ENCODE results near the gene XRCC4. TPM values are rescaled to one million over a fixed set of nuclear protein-coding genes. Genes with fewer than 3 reads are reported as not detected.

XRCC4 gene
- total RNA-seq, 1 donor = 36.5 TPM

DNA sequence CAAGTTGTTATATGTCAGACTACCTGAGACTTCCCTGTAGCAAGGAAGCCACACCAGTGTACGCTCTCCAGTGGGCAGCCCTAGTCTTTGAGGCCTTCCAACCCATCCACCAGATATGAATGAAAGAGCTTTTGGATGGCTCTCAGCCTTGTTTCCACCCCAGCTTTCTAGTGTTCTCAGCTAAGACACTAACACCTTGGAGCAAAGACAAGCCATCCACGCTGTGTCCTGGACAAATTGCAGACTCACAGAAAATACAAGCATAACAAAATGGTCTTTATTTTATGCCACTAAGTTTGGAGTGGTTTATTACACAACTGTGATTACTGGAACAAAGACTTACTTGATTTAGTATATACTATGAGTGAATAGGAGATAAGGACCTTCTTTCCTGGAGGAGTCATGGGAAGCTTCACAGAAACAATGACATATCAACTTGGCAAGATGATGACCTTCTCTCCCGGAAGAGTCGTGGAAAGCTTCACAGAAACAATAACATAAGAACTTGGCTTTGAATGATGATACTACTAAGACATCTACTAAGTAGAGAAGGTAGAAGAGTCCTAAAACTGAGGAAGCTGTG is 260.2 kb downstream of the XRCC4 start:
- TF ChIP-seq, protein P1, sequence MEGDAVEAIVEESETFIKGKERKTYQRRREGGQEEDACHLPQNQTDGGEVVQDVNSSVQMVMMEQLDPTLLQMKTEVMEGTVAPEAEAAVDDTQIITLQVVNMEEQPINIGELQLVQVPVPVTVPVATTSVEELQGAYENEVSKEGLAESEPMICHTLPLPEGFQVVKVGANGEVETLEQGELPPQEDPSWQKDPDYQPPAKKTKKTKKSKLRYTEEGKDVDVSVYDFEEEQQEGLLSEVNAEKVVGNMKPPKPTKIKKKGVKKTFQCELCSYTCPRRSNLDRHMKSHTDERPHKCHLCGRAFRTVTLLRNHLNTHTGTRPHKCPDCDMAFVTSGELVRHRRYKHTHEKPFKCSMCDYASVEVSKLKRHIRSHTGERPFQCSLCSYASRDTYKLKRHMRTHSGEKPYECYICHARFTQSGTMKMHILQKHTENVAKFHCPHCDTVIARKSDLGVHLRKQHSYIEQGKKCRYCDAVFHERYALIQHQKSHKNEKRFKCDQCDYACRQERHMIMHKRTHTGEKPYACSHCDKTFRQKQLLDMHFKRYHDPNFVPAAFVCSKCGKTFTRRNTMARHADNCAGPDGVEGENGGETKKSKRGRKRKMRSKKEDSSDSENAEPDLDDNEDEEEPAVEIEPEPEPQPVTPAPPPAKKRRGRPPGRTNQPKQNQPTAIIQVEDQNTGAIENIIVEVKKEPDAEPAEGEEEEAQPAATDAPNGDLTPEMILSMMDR (IDR thresholded peaks at IDR 0.05; ENCODE audit: insufficient read depth, low read length) = no peak
- DNase-seq (ENCODE audit: low read depth) = peak; percentile 78
- no peak overlapping the region for H3K4me3 ChIP-seq (ENCODE audit: low read depth, low read length)

DNA sequence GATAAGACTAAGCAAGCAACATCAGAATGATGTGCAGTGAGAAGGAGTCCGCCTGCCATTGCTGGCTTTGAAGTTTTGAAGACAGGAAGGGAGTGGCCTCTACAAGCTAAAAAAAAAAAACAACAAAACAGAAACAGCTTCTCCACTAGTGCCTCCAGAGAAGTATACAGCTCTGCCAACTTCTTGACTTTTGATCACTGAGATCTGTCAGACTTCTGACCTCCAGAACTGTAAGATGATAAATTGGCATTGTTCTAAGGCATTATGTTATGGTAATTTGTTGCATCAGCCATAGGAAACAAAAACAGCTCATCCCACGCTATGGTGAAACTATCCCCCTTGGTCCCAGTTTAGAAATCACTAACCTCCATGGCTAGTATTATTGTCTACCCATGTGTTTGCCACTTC is 263.2 kb downstream of the XRCC4 start:
- H3K4me3 ChIP-seq (ENCODE audit: low read depth, low read length) = no peak overlapping the region
- peak; percentile 70 for DNase-seq (ENCODE audit: low read depth)
- TF ChIP-seq, protein P1 (IDR thresholded peaks at IDR 0.05; ENCODE audit: insufficient read depth, low read length) = no peak

DNA sequence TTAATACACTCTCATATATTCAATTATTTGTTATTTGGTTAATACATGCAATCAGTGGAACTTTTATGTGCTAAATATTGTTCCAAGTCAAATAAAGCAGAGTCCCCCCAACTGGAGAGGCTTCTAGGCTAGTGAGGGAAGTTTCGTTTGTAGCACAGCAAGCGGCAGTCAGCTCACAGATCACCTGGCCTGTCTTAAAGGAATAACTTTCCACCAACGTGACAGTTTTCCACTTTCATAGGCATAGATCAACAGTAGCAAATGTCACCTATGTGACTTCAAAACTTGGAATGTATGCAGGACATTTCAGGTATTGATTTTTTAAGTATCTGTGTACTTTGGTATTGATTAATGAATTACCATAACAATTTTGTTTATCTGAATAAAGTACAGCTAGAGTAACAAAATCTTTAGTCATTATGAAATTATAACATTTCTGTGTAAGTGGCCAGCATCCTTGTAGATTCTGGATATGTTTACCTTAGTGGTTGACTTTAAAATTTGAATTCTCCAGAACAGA is 264.5 kb downstream of the XRCC4 start:
- no peak for DNase-seq (ENCODE audit: low read depth)
- TF ChIP-seq, protein P1 (IDR thresholded peaks at IDR 0.05; ENCODE audit: insufficient read depth, low read length) = no peak
- H3K4me3 ChIP-seq (ENCODE audit: low read depth, low read length) = no peak overlapping the region

DNA sequence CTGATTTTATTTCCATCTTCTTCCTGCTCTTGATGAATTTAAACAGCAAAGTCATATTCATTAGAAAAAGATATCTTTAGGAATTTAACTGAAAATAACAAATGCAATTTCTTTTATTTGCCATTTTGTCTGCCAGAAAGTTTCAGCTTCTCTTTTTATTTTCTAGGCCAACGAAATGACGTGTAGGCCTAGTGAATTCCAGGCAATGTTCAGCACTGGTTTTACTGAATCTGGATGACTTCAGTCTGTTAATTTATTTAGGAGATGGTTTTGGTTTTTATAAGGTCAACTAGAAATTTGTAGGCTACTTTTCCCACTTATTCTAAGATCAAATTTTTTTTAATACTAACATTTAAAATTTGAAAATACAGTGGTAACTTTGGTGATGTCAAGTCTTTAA is 265.1 kb downstream of the XRCC4 start:
- TF ChIP-seq, protein P1 (IDR thresholded peaks at IDR 0.05; ENCODE audit: insufficient read depth, low read length) = no peak
- DNase-seq (ENCODE audit: low read depth) = peak; percentile 50
- H3K4me3 ChIP-seq (ENCODE audit: low read depth, low read length) = no peak overlapping the region

DNA sequence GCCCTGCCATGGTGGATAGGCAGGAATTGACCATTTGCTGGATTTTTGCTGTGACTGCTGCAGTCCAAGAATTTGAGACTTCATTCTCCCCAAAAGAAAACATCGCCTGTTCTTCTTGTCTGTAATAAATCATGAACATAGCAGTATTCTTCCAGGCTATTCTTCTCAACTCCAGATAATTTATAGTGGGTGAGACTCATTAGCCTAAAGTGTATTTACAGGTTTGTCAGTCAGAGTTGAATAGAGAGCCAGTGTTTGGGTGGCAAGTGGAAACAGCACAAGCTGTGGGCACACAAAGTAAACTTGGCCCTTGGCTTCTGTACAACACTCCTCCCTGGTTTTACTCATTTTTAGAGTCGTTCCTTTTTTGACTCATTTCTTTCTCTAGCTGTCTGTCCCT is 266.0 kb downstream of the XRCC4 start:
- TF ChIP-seq, protein P1 (IDR thresholded peaks at IDR 0.05; ENCODE audit: insufficient read depth, low read length) = no peak
- no peak for DNase-seq (ENCODE audit: low read depth)

DNA sequence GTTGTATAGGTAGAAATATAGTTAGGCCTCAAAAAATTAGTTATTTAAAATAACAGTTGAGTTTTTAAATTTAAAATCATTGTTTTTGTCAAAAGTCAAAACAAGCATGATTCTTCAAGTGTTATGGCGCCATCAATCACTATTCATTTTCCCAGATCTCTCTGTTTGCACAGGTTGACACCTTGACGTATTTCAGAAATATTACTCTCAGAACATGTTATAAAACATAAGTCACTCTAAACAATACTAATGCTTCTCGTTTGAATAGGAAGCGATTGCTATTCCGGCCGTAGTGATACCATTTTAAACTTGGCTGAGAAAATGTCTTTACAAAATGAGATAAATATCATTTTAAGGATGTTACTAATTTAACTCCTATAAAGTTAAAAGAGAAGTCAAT is 268.1 kb downstream of the XRCC4 start:
- no peak overlapping the region for H3K4me3 ChIP-seq (ENCODE audit: low read depth, low read length)
- DNase-seq (ENCODE audit: low read depth) = no peak
- TF ChIP-seq, protein P1 (IDR thresholded peaks at IDR 0.05; ENCODE audit: insufficient read depth, low read length) = no peak

More for the DNA sequence above, 266.0 kb downstream of the XRCC4 start:
- no peak overlapping the region for H3K4me3 ChIP-seq (ENCODE audit: low read depth, low read length)

All from fibroblast of the aortic adventitia (primary cell).